ENCODE data around the gene IKBKG. TPM values are rescaled to one million over a fixed set of nuclear protein-coding genes. Genes with fewer than 3 reads are reported as not detected.
A peak's percentile ranks its signal among the peaks of the same experiment; 100 is the strongest.

IKBKG gene
- total and polyA plus RNA-seq, 3 donors from 2014 or later, result 27.9 to 38.7 (median 28.1) TPM

- WGBS, 2 donors, result 0% methylated on average over 26 of the region's 59 CpGs; no CpG with 5 or more reads in 1 of the 2 donors
- peak within 1 kb of the TSS; percentile 89 to 92 for H3K27ac ChIP-seq
- no peaks in the 10 kb centered on the region for H3K36me3 ChIP-seq (ENCODE audit: low read depth, missing control alignments)
- peak within 1 kb of the TSS; percentile 65 to 77 for H3K4me3 ChIP-seq
- no peaks in the 10 kb centered on the region for H3K9me3 ChIP-seq
- TF ChIP-seq CTCF (IDR thresholded peaks at IDR 0.05) (no peak), POLR2A (IDR thresholded peaks at IDR 0.05) (peak; percentile 50)
- H3K4me1 ChIP-seq, result peaks cover 12% of the 10 kb centered on the region
- H3K27me3 ChIP-seq, result no peaks in the 10 kb centered on the region
- intact Hi-C loops (cut with DNase I; ENCODE audit: low total_unique reads), result no loop called here
- DNase-seq, result peak; percentile 94
Measured at GRCh38 chrX:154515966-154516655, 31.3 kb upstream of the IKBKG start, which contains the start of gene FAM3A. Gene FAM3A (minus strand): TSS chrX:154516232. CDS start chrX:154515772, 460 bp downstream.

GRCh38 chrX:154516656-154517100, 30.7 kb upstream of the IKBKG start:
- H3K4me3 ChIP-seq, result peak overlapping the region; percentile 40 to 77
- TF ChIP-seq CTCF (IDR thresholded peaks at IDR 0.05), result no peak
- TF ChIP-seq POLR2A (IDR thresholded peaks at IDR 0.05), result no peak
- peak overlapping the region; percentile 89 to 92 for H3K27ac ChIP-seq
- peak; percentile 68 for DNase-seq
- intact Hi-C loops (cut with DNase I; ENCODE audit: low total_unique reads), result no loop called here
- H3K9me3 ChIP-seq, result no peaks in the 10 kb centered on the region
- 1 to 4% methylated on average over 14 to 19 of the region's 19 CpGs for WGBS, 2 donors
- no peaks in the 10 kb centered on the region for H3K27me3 ChIP-seq
- H3K36me3 ChIP-seq (ENCODE audit: low read depth, missing control alignments), result no peaks in the 10 kb centered on the region
- peaks cover 12% of the 10 kb centered on the region for H3K4me1 ChIP-seq

DNA sequence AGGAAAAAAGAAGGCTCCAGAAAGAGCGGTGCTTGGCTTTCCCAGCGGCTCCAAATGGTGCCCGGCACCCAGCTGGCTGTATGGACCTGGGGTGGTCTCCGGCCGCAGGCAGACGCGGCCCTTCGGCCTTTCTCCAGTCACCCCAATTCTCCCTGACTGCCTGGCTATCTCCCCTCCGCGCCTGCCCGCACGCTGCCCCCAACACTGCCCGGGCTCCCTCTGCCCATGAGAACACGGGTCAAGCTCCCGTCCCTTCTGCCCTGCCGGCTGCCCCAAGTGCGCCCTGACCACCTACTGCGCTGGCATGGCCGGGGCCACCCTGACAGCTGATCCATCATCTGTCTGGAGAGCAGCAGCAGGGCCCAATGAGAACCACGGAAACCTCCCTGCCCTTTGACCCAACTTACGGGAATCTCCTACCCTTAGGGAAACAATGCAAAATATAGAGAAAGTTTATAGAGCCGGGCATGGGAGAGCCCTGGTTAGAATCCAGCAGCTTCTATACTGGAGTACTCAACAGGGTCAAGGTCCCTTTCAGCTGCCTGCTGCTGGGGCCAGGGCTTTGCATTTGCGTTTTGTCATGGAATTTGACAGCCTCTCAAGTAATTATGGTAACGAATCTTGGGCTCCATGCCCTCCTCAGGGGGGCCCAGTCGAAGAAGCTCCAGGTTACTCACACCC, 30.2 kb upstream of the IKBKG start:
- intact Hi-C loops (cut with DNase I; ENCODE audit: low total_unique reads), result no loop called here
- no peak for TF ChIP-seq CTCF (IDR thresholded peaks at IDR 0.05)
- TF ChIP-seq POLR2A (IDR thresholded peaks at IDR 0.05), result no peak
- DNase-seq, result peak; percentile 20
- H3K4me1 ChIP-seq, result peaks cover 12% of the 10 kb centered on the region
- H3K36me3 ChIP-seq (ENCODE audit: low read depth, missing control alignments), result no peaks in the 10 kb centered on the region
- H3K27me3 ChIP-seq, result no peaks in the 10 kb centered on the region
- H3K4me3 ChIP-seq, result peak overlapping the region; percentile 40 to 77
- peak overlapping the region; percentile 89 to 92 for H3K27ac ChIP-seq
- 6 to 17% methylated on average over 3 to 14 of the region's 25 CpGs for WGBS, 2 donors
- no peaks in the 10 kb centered on the region for H3K9me3 ChIP-seq

GRCh38 chrX:154519389-154519788, 28.0 kb upstream of the IKBKG start:
- no peak for TF ChIP-seq CTCF (IDR thresholded peaks at IDR 0.05)
- TF ChIP-seq POLR2A (IDR thresholded peaks at IDR 0.05), result no peak
- WGBS, 2 donors, result 52 to 86% methylated on average over 8 of the region's 8 CpGs
- Histone ChIP-seq H3K4me1 (peaks cover 12% of the 10 kb centered on the region), H3K9me3 (no peaks in the 10 kb centered on the region), H3K27me3 (no peaks in the 10 kb centered on the region), H3K27ac (no peak overlapping the region), H3K36me3 (ENCODE audit: low read depth, missing control alignments) (no peaks in the 10 kb centered on the region), H3K4me3 (no peak overlapping the region)
- intact Hi-C loops (cut with DNase I; ENCODE audit: low total_unique reads), result no loop called here
- peak; percentile 25 for DNase-seq
